Smooth muscle cell of the brain vasculature (primary cell): ENCODE measurements around the gene CPEB4.
A peak's percentile ranks its signal among the peaks of the same experiment; 100 is the strongest.

ENCODE experiments used
- DNase-seq: peaks from one replicate; pipeline ENCODE4 v3.0.0-alpha.2; 2012; ENCODE audit warnings: low read depth, low spot score

The CPEB4 gene

DNA sequence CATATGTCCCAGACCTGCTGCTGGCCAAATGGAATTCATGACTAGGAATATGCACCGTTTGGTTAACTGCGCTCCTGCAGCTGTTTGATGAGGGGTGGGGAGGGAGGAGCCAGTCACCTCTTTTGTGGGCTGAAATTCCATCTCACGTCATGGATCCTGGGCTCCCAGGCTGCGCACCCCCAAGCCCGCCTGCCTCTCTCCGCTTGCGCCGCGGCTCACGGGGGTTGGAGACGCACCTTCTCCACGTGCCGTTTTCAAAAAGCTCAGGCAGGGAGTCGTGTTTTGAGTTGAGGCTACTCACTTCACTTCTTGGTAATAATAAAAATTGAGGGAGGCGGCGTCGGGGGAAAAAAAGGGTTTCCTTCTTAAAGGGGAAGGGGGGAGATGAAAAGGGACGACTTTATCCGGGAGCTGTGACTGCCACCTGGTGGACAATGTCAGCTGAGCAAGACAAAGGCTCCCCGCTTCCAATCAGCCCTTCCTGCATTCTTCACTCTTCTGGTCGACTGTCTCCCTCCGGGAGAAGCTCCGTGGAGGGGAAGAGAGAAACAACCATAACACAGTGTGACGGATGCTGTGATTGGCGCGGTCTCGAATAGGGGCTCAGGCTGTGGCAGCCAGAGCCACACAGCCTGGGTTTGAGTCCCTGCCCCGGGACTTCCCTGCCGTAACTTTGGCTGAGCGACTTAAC lies 84.9 kb downstream of the CPEB4 start:
- peak; percentile 59 for DNase-seq

DNA sequence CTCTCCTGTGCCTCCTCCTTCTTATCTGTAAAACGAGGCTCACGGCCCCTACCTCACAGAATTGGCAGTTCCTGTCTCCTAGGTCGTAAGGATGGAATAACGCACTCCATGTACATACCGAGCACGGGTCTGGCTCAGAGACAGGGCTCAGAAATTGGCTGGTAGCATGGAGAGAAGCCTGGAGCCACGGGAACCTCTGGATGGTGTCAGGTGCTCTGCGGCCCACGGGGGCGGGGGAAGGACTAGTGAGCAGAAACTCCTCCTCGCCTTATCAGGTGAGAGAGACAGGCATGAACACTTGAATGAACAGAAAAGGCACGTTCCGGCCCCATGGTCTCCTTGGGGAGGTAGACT lies 85.4 kb downstream of the CPEB4 start:
- no peak for DNase-seq

DNA sequence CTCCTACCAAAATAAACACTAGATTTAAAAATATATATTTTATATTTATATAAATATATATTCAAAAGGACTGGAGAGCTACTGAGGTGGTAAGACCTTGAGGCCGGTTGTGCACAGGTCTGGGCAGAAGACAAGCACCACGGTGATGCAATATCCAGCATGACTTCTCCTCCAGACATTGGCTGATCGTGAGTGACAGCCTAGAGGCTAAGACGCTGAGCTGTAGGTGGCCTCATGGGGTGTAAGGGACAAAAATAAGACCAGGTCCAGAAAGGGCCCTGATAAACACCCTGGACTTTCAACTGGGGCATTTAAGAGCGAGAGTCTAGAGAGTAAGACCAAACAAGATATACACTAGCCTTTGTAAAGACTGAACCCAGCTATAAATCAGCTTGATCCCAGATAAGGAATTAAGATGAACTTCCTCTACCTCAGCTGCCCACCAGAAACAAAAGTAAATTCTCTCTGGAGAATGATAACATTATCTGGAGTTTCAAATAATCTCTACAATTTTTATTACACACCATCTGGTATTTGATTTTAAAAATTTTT lies 86.6 kb downstream of the CPEB4 start:
- no peak for DNase-seq

DNA sequence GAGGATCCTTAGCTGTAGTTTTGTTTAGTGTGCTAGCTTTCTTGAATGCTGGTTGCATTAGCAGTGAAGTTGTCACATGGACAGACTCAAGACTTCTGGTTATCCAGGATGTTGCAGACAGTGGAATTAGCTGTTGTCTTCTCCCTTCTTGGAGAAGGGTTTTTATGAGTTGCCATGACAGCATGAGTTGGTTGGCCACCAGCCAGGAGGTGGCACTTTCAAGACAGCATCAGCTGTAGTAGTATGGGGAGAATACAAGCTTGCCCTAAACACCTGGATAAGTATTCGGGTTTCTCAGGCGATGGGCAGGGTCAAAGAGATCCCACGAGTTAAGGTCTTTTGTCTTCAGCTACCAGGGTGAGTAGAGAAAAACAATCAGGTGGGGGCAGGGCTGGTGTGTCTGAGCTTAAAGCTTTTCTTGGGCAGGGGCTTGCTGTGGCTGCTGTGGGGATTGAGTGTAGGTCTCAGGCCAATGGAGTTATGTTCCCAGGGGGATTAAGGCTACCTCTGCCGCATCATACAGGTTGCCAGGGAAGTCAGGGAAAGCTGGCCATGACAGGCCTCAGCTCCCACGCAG lies 93.1 kb downstream of the CPEB4 start:
- DNase-seq, result no peak

DNA sequence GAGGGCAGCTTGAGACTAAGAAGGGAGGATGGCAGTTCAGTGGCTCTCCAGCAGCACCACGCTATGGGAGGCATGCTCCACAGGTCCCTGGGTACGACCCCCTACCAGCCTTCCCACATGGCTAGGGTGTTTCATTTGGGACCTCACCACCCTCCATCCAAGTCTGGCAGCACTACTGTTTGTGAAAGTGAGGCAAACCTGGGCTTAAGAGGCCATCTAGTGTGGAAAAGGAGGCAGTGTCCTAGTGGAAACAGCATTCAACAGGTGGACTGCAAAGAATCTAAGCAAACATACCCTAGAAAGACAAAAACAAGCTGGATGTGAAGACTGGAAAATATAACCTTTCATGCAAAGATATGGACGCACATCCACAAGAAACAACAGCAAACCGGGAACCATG lies 96.1 kb downstream of the CPEB4 start:
- no peak for DNase-seq

DNA sequence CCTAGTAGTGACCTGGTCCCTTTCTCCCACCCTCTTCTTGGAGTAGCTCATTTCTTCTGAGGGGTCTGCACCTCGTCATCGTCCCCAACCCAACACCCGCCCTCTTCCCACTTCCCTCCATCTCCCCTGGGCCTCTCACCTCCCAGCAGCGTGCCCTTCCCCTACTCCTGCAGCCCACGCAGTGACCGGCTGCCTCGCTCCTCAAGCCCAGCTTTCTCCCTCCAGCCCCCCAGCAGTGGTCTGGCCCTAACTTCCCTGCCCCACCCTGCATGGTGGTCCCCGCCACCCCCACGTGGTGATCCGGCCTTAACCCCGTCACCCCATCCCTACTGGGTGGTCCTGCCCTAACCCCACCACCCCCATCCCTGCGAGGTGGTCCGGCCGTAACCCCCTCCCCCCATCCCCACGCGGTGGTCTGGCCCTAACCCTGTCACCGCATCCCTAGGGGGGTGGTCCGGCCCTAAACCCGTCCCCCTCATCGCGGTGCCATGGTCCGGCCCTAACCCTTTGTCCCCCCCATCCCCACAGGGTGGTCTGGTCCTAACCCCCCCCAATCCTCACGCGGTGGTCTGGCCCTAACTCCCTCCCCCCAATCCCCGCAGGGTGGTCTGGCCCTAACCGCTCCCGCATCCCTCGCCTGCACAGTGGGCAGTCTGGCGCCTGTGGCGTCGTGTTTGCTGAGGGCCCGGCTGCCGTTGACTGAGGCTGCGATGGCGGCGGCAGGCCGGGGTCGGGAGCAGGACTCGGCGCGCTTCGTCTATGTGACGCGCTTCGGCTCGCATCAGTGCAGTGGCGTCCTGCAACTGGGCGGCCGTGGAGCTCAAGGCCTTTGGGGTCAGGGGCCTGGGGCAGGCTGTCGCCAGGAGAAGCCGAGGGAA lies 100.6 kb downstream of the CPEB4 start, which contains the start of gene C5orf47:
Gene C5orf47 (plus strand): TSS at position 617 of the 878 bp plus-strand sequence. CDS start 94 bp downstream, at position 711.
- DNase-seq, result no peak

DNA sequence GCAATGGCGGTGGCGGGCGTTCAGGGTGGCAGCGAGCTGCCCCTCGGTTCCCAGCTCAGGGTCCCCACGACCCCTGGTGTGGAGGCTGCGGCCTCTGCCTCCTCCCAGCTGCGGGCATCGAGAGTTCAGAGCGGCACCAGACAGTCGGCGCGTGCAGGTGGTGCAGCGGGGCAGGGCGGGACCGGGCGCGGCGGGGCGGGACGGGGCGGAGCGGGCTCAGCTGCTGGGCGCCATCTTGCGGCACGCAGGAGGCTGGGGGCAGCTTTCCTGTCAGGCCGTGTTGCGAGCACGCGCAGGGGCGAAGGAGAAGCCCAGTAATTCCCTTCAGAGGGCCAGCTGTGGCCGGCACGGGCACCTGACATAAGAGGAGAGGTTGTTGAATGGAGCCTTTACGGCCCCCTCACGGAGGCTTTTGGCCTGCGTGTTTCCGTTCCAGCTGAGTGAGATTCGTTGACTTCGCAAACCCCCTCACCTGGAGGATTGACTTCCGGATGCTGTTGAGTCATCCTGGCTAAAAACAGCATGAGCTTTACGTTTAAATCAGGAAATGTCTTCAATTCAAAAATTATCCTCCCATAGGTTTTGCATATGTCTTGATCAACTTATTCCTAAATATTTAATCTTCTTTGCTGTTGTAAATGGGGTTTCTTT lies 101.4 kb downstream of the CPEB4 start:
- DNase-seq, result no peak

DNA sequence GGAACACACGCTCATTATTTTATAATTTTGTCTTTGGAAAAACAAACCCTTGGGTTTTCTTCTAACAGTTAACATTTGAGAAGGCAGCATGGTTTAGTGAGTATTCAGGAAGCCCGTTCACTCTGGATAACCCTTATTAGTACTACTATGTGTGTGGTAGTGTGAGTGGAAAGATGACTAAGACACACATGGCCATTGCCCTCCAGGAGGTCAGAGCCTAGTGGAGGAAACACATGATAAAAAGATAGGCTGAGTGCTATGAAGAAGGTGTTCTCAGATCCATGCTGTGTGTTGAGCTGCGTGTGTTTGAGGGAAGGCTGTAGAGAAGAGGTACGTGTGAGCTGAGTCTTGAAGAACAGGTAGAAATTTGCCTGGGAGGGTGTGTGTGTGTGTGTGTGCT lies 109.2 kb downstream of the CPEB4 start:
- DNase-seq, result no peak

DNA sequence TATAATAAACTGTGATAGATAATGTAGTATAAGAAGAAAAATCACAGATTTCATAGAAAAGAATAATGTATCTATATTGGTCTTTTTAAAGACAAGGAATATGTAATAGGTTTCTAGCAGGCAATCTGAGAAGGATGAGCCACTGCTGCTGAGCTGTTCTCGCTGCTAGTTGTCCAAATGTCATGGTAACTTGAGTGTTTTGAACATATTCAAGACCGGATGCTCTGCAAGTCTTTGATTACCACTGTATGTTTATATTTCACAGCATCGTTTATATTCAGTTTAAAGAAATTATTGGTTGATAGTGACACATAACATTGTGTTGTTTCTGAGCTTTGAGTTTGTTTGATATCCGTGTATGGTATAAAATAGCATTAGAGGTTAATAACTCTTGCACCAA lies 110.4 kb downstream of the CPEB4 start:
- no peak for DNase-seq

DNA sequence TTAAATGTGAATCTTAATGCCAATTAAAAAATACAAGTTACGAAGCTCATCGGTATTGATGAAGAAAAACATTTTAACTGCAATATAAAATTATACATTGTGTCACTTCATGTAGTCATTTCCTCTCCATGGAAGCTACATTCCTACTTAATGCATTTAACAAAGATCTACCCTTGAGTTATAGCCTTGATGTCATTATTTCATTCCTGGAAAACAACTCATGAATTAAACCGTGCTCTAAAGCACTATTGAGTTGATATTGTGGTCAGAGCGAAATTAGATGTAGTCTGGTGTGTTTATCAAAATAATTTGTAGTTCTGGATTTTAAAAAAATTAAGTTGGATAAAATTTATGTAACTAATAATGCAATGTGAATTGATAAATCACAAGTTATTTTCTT lies 111.9 kb downstream of the CPEB4 start:
- no peak for DNase-seq

DNA sequence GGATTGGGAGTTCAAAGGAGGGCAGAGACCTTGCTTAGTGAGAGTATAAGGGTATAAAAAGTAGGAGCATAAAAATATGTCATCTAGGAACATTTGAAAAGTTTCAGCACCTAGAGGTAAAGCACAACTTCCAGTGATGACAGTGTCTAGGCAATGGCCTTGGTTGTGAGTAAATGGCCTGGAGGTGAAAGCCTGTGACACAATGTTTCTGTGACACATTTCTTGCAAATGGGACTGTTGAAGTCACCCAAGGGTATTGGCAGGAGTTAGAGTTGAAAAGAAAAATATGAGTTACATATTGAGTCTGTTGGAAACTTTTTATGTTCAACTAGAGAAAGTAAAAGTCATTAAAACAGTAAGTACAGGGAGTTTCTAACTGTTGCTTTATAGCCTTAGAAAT lies 115.6 kb downstream of the CPEB4 start:
- DNase-seq, result no peak

DNA sequence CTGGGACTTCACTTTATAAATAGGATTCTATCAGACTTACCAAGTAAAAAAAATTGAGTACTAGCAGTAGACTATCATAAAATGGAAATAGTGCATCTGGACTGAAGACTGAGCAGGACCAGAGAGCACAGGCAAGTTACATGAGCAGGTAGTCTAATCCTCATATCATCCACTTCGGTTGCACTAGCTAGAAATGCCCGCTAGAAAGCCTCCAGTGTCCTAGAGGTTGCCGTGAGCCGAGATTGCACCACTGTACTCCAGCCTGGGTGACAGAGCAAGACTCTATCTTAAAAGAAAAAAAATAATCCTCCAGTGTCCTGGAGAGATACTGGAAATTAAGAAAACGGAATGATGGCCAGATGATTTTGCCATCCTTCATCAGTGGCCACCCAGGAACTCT lies 120.8 kb downstream of the CPEB4 start:
- no peak for DNase-seq

DNA sequence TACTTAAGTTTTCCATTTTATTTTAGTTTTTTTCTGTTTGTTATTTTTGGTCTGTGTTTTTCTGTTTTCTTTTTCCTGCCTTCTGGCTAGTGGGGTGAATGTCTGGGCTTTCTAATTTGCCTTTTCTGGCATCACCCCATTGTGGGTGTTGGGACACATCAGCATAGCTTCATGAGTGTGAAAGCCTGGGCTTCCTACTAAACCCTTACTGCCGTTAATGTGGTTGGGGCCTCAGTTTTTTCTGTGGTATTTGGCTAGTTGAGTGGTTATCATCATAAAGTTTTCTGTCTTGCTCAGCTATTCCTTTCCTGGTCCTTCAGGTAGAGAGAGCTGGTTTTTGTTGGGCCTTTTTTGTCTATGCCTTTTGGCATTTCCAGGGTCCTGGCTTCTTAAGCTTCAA lies 122.2 kb downstream of the CPEB4 start:
- DNase-seq, result no peak

DNA sequence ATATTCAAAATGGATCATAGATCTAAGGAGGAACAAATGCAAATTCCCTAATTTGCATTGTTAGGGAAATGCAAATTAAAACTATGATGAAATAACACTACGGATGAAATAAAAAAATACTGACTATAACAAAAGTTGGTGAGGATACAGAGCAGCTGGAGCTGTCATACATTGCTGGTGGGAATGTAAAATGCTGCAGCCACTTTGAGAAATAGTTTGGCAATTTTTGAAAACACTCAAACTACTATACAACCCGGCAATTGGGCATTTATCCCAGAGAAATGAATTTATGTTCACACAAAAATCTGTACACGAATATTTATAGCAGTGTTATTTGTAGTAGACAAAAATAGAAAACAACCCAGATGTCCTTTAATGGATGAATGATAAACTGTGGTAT lies 123.3 kb downstream of the CPEB4 start:
- no peak for DNase-seq
